PC-3 (cell line): ENCODE results near the gene TPM1. TPM values are rescaled to one million over a fixed set of nuclear protein-coding genes. Genes with fewer than 3 reads are reported as not detected.

Source experiments
- ATAC-seq: fragments of 200-7000 bp; cut with Tn5 transposase; 2 replicates; pipeline ENCODE4 v1.9.1; 2020; ENCODE audit warnings: mild to moderate bottlenecking, moderate library complexity
- BruUV-seq: library from RNA; stranded (reverse); fragments of 400-500 nt; replicated peaks from 2 replicates; lab custom pipeline; 2021; lab: Mats Ljungman, UMichigan
- CTCF ChIA-PET: fragments of 300-600 bp; sonication (Branson Sonifier 250); formaldehyde crosslinking; loops from one replicate; lab custom pipeline; 2022; ENCODE audit warnings: antibody characterized with exemption; lab: Charles Lee
- POLR2A ChIA-PET: fragments of 300-600 bp; sonication (Branson Sonifier 250); formaldehyde crosslinking; loops from one replicate; lab custom pipeline; 2022; ENCODE audit warnings: antibody characterized with exemption; ENCODE audit not compliant: unreplicated experiment; lab: Charles Lee
- DNase-seq: peaks from one replicate; pipeline ENCODE4 v3.0.0-alpha.2; 2015
- H2AFZ ChIP-seq: fragments of 300-600 bp; sonication (generic); 2 replicates; pipeline ENCODE4 v1.6.0; 2016; ENCODE audit warnings: antibody characterized with exemption, low read length
- H3F3A ChIP-seq: fragments of 300-600 bp; sonication (generic); one replicate; pipeline ENCODE4 v1.6.0; 2017; ENCODE audit warnings: antibody characterized with exemption, low read length, control low read depth, mild to moderate bottlenecking; ENCODE audit not compliant: unreplicated experiment
- H3K27ac ChIP-seq: fragments of 300-600 bp; sonication (generic); 2 replicates; pipeline ENCODE4 v1.5.1; 2016; ENCODE audit warnings: mild to moderate bottlenecking, low read length
- H3K27me3 ChIP-seq: fragments of 300-600 bp; sonication (generic); 2 replicates; pipeline ENCODE4 v1.6.1; 2016; ENCODE audit warnings: low read length, mixed read lengths
- H3K36me3 ChIP-seq: fragments of 300-600 bp; sonication (generic); 2 replicates; pipeline ENCODE4 v1.6.1; 2016; ENCODE audit warnings: low read depth, mixed run types, low read length, mixed read lengths
- H3K4me1 ChIP-seq: fragments of 300-600 bp; sonication (generic); 2 replicates; pipeline ENCODE4 v1.5.1; 2016; ENCODE audit warnings: low read length; ENCODE audit not compliant: insufficient read depth
- H3K4me2 ChIP-seq: fragments of 300-600 bp; sonication (generic); 2 replicates; pipeline ENCODE4 v1.6.0; 2016; ENCODE audit warnings: low read length
- H3K4me3 ChIP-seq: fragments of 300-600 bp; sonication (generic); 2 replicates; pipeline ENCODE4 v1.5.1; 2016; ENCODE audit warnings: mild to moderate bottlenecking, low read length, mixed read lengths
- H3K79me2 ChIP-seq: fragments of 300-600 bp; sonication (generic); 2 replicates; pipeline ENCODE4 v1.6.1; 2017; ENCODE audit warnings: low read length, mixed read lengths
- H3K9ac ChIP-seq: fragments of 300-600 bp; sonication (generic); 2 replicates; pipeline ENCODE4 v1.6.0; 2016; ENCODE audit warnings: mild to moderate bottlenecking, low read length
- H3K9me2 ChIP-seq: fragments of 300-600 bp; sonication (generic); replicated peaks from 2 replicates; pipeline ENCODE4 v1.6.1; 2016; ENCODE audit warnings: mixed run types, low read length, mixed read lengths
- H3K9me3 ChIP-seq: fragments of 300-600 bp; sonication (generic); 2 replicates; pipeline ENCODE4 v1.6.1; 2016; ENCODE audit warnings: low read length, mixed read lengths
- H4K20me1 ChIP-seq: fragments of 300-600 bp; sonication (generic); 2 replicates; pipeline ENCODE4 v1.6.1; 2016; ENCODE audit warnings: low read length, mixed read lengths
- EZH2 ChIP-seq: fragments of 300-600 bp; sonication (generic); IDR thresholded peaks from one replicate; pipeline ENCODE4 v1.6.1; 2017; ENCODE audit warnings: antibody characterized with exemption, mild to moderate bottlenecking, low read length; ENCODE audit not compliant: unreplicated experiment
- EZH2phosphoT487 ChIP-seq: fragments of 300-600 bp; sonication (generic); IDR thresholded peaks from 2 replicates; pipeline ENCODE4 v1.6.1; 2018; ENCODE audit warnings: mild to moderate bottlenecking, antibody characterized with exemption, low read length, borderline replicate concordance
- intact Hi-C: fragments of 100-400 bp; cut with micrococcal nuclease; formaldehyde crosslinking; loops from 2 replicates; pipeline ENCODE4 v1.9.0; 2023
- total RNA-seq: library from RNA; depleted of rRNA; stranded (reverse); fragments of >200 nt; gene quantifications from 2 replicates; pipeline ENCODE4 v1.2.3, GENCODE V29; 2014
- TF ChIP-seq, protein P1 (sequence below): fragments of 300-600 bp; sonication (generic); conservative IDR thresholded peaks from 2 replicates; pipeline ENCODE4 v1.5.1; 2017; ENCODE audit warnings: antibody characterized with exemption, low read depth, mild to moderate bottlenecking, low read length

Gene TPM1
- total RNA-seq, 1 experiment from 2014 or later: 127 TPM

DNA sequence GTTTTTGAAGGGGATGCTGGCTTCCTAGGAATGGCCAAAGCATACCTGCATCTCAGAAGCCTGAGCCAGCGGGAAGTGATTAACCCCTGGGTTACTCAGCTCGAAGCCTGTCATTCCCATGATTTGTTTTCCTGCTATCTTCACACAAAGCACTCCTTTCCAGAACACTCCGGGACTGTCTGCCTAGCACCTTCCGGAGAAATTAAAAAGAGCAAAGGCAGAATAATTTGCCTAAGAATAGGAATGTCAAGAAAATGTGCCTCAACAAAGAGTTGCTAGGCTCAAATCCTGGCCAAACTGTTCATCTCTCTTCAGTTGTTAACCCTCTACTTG lies 34.1 kb downstream of the TPM1 start:
- no peaks in the 10 kb centered on the region for H4K20me1 ChIP-seq
- H3K9ac ChIP-seq: no peak overlapping the region
- no peak overlapping the region for H3K4me2 ChIP-seq
- ChIA-PET POLR2A (no interaction called here), CTCF (no interaction called here)
- no peak overlapping the region for H3K4me3 ChIP-seq
- peaks cover under 1% of the 10 kb centered on the region; the same call in 1 of the 2 replicates for H3K36me3 ChIP-seq
- H3K9me3 ChIP-seq: no peaks in the 10 kb centered on the region
- H3K79me2 ChIP-seq: no peaks in the 10 kb centered on the region
- no peak overlapping the region for H3K27ac ChIP-seq
- no peak overlapping the region for H2AFZ ChIP-seq
- H3K9me2 ChIP-seq: no peaks in the 10 kb centered on the region
- peaks cover 12% of the 10 kb centered on the region for H3K4me1 ChIP-seq
- ATAC-seq: no peak
- H3K27me3 ChIP-seq: no peaks in the 10 kb centered on the region
- intact Hi-C loops: no loop called here
- no peak for DNase-seq
- no peaks in the 10 kb centered on the region for H3F3A ChIP-seq
- TF ChIP-seq, protein P1, sequence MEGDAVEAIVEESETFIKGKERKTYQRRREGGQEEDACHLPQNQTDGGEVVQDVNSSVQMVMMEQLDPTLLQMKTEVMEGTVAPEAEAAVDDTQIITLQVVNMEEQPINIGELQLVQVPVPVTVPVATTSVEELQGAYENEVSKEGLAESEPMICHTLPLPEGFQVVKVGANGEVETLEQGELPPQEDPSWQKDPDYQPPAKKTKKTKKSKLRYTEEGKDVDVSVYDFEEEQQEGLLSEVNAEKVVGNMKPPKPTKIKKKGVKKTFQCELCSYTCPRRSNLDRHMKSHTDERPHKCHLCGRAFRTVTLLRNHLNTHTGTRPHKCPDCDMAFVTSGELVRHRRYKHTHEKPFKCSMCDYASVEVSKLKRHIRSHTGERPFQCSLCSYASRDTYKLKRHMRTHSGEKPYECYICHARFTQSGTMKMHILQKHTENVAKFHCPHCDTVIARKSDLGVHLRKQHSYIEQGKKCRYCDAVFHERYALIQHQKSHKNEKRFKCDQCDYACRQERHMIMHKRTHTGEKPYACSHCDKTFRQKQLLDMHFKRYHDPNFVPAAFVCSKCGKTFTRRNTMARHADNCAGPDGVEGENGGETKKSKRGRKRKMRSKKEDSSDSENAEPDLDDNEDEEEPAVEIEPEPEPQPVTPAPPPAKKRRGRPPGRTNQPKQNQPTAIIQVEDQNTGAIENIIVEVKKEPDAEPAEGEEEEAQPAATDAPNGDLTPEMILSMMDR: no peak
- TF ChIP-seq EZH2 (no peak), EZH2phosphoT487 (no peak)
- no TSS peak for BruUV-seq

DNA sequence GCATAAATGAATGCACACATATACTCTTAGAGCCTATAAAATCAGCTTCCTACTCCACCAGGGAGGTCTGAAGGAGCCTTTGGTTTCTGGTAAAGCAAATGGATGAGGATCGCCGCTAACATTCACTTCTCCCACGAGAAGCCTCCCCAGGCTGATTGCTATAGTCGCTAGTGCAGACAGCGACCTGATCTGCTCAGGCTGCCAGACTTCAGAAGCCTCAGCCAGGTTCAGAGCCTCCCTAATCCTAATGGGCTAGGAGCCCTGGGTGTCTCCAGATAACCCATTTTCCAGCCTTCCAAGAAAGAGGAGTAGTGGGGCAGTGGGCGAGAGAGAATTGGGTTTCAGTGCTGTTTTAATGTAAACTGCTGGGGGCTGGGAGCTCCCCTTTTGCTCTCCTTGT lies 35.4 kb downstream of the TPM1 start:
- POLR2A ChIA-PET: no interaction called here
- no peak overlapping the region for H3K9ac ChIP-seq
- no peaks in the 10 kb centered on the region for H3F3A ChIP-seq
- H3K27me3 ChIP-seq: no peaks in the 10 kb centered on the region
- H3K4me3 ChIP-seq: no peak overlapping the region
- H2AFZ ChIP-seq: no peak overlapping the region
- H3K4me2 ChIP-seq: no peak overlapping the region
- H3K79me2 ChIP-seq: no peaks in the 10 kb centered on the region
- no peaks in the 10 kb centered on the region for H3K9me2 ChIP-seq
- CTCF ChIA-PET: no interaction called here
- H3K4me1 ChIP-seq: peaks cover 12% of the 10 kb centered on the region
- intact Hi-C loops: no loop called here
- TF ChIP-seq EZH2: no peak
- TF ChIP-seq, protein P1: no peak
- TF ChIP-seq EZH2phosphoT487: no peak
- H3K27ac ChIP-seq: no peak overlapping the region
- DNase-seq (no peak), ATAC-seq (no peak)
- H4K20me1 ChIP-seq: no peaks in the 10 kb centered on the region
- H3K9me3 ChIP-seq: no peaks in the 10 kb centered on the region
- BruUV-seq: no TSS peak
- no peaks in the 10 kb centered on the region for H3K36me3 ChIP-seq

DNA sequence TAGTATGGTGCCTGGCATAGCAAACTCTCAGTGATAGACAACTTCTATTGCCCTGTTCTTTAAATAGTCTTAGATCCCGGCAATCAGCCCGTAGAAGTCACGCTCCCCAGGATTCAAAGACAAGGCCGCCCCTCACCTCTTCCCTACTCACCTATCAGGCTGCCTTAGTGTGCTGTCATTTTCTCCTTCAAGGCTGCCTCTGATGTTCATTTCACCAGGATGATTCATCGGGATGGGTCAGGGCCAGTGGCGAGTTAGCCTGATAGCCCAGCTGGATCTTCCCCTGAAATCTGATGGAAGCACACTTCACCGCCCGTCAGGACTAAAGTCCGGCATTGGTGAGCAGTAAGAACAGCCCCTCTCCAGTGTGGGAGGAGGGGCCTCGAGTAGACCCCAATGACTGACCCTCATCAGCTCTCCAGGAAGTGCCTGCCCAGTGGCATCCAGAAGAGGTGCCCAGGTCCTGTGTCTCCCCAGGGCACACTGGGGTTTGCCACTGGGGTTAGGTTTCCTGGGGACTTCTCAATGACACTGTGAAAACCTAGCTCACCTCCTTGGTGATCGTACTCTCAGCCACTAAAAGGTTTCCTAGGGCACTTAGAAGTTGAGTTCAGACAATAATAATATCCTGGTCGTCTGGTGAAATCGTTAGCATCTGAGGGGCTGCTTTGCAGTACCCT lies 37.5 kb downstream of the TPM1 start:
- Histone ChIP-seq H3F3A (no peaks in the 10 kb centered on the region), H4K20me1 (no peaks in the 10 kb centered on the region), H3K4me1 (peaks cover 12% of the 10 kb centered on the region), H3K4me3 (no peak overlapping the region), H3K79me2 (no peaks in the 10 kb centered on the region), H3K27ac (no peak overlapping the region), H3K9ac (no peak overlapping the region), H3K9me3 (no peaks in the 10 kb centered on the region), H3K27me3 (no peaks in the 10 kb centered on the region), H3K36me3 (no peaks in the 10 kb centered on the region), H3K4me2 (no peak overlapping the region), H2AFZ (no peak overlapping the region), H3K9me2 (no peaks in the 10 kb centered on the region)
- peak; percentile 83 for ATAC-seq
- TF ChIP-seq EZH2 (no peak), EZH2phosphoT487 (no peak)
- TF ChIP-seq, protein P1: no peak
- intact Hi-C loops: no loop called here
- BruUV-seq: no TSS peak
- DNase-seq: peak; percentile 64
- POLR2A ChIA-PET: no interaction called here
- CTCF ChIA-PET: interaction anchor here (1.0 kb wide), 1 partner anchor 32 kb away, joined by 3 read pairs; no protein-coding TSS in a partner anchor
